ENCODE results near the gene ANGPTL7. TPM values are rescaled to one million over a fixed set of nuclear protein-coding genes. Genes with fewer than 3 reads are reported as not detected.

Gene ANGPTL7
- polyA plus RNA-seq, 1 donor (not counting 4 experiments of a cell fraction or from before 2014, with no cell fraction given) = not detected

DNA sequence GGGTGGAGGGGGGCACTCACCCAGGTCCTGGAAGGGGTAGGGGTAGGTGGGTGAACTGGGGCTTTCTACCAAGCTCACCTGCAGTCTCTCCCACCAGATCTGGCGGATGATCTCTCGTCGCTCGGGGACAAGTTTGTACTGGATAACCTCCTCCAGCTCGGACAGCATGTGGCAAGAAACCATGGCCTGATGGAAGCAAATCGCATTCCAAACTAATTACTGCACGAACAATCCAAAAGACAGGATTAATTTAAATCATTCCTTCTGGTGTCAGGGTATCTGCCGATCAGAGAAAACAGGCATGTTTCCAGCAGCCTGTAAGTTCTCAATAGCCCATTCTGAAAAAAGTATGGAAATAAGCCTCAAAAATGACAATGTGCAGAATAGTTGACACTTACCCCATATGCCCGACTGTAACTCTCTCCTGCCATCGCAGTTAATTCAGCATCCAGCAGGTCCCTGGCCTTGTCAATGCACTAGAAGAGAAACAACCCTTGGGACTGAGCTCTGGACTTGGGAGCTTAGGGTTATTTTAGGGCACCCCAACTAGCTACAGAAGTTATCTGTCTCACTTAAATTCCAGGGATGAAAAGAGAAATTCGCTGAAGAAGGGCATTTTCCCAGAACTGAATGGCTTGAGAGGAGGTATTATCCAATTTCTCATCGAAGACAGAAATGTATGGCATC, 44.4 kb upstream of the ANGPTL7 start:
- dilution Hi-C loops (cut with MboI; ENCODE audit: extremely low pct_ligation_motif_present, low sequenced_read_pairs) = no loop called here
- Histone ChIP-seq H3K4me1 (ENCODE audit: control insufficient read depth, extremely low read depth, insufficient read depth, low read length) (peaks cover 39% of the 10 kb centered on the region), H3K9me1 (ENCODE audit: control insufficient read depth, extremely low read depth, insufficient read depth, low read length) (no peaks in the 10 kb centered on the region), H3K36me3 (ENCODE audit: control insufficient read depth in 2 of 2, extremely low read depth in 1 of 2, insufficient read depth in 2 of 2, low read length in 2 of 2) (peaks cover 10 to 19% of the 10 kb centered on the region in 2 experiments), H3K9ac (ENCODE audit: control insufficient read depth, extremely low read depth, insufficient read depth, low read length) (no peak overlapping the region), H3K27me3 (ENCODE audit: control insufficient read depth, extremely low read depth, insufficient read depth, low read length) (no peaks in the 10 kb centered on the region), H3K79me2 (ENCODE audit: control insufficient read depth, insufficient read depth, low read length) (no peaks in the 10 kb centered on the region), H3K9me3 (ENCODE audit: control insufficient read depth, low read depth, low read length) (no peaks in the 10 kb centered on the region), H3K27ac (ENCODE audit: control insufficient read depth, insufficient read depth, low read length) (no peak overlapping the region), H3K4me3 (ENCODE audit: control insufficient read depth in 2 of 3, extremely low read depth in 1 of 3, insufficient read depth in 2 of 3, low read depth in 1 of 3, low read length in 3 of 3) (peak overlapping the region in 1 of 3 experiments; percentile 27), H2AFZ (ENCODE audit: control insufficient read depth, low read length) (no peak overlapping the region), H4K20me1 (ENCODE audit: control insufficient read depth, extremely low read depth, insufficient read depth, low read length) (no peaks in the 10 kb centered on the region), H3K4me2 (ENCODE audit: control insufficient read depth, extremely low read depth, insufficient read depth, low read depth, low read length) (peak overlapping the region; percentile 66)
- FAIRE-seq = peak; percentile 98
- DNase-seq (ENCODE audit: low read depth, low spot score) = no peak
- TF ChIP-seq, protein P1, sequence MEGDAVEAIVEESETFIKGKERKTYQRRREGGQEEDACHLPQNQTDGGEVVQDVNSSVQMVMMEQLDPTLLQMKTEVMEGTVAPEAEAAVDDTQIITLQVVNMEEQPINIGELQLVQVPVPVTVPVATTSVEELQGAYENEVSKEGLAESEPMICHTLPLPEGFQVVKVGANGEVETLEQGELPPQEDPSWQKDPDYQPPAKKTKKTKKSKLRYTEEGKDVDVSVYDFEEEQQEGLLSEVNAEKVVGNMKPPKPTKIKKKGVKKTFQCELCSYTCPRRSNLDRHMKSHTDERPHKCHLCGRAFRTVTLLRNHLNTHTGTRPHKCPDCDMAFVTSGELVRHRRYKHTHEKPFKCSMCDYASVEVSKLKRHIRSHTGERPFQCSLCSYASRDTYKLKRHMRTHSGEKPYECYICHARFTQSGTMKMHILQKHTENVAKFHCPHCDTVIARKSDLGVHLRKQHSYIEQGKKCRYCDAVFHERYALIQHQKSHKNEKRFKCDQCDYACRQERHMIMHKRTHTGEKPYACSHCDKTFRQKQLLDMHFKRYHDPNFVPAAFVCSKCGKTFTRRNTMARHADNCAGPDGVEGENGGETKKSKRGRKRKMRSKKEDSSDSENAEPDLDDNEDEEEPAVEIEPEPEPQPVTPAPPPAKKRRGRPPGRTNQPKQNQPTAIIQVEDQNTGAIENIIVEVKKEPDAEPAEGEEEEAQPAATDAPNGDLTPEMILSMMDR (optimal IDR thresholded peaks at IDR 0.05 in 1 of 3, IDR thresholded peaks at IDR 0.05 in 1 of 3, conservative IDR thresholded peaks at IDR 0.05 in 1 of 3; ENCODE audit: extremely low read depth in 1 of 3, insufficient read depth in 2 of 3, low read length in 3 of 3) = no peak
- no peak for TF ChIP-seq EZH2 (IDR thresholded peaks at IDR 0.05; ENCODE audit: low read length)

DNA sequence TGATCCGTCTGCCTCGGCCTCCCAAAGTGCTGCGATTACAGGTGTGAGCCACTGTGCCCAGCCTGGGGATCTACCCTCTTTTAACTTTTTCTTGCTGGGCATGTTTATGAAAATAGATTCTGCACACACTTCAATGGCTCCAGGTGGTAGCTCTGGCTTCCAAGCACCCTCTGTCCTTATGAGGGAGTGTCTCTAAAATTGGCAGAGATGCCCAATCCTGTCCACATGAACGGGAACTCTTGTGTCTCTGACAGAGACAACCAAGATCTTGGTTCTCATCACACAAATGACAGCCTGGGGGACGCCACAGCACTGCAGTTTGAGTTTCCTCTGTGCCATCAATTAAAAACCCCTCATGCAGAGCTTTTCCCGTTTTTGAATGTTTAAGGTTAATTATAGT, 43.4 kb upstream of the ANGPTL7 start:
- Histone ChIP-seq H3K4me3 (ENCODE audit: control insufficient read depth in 2 of 3, extremely low read depth in 1 of 3, insufficient read depth in 2 of 3, low read depth in 1 of 3, low read length in 3 of 3) (no peak overlapping the region), H3K27ac (ENCODE audit: control insufficient read depth, insufficient read depth, low read length) (no peak overlapping the region), H3K9ac (ENCODE audit: control insufficient read depth, extremely low read depth, insufficient read depth, low read length) (no peak overlapping the region), H3K36me3 (ENCODE audit: control insufficient read depth in 2 of 2, extremely low read depth in 1 of 2, insufficient read depth in 2 of 2, low read length in 2 of 2) (peaks cover 12 to 23% of the 10 kb centered on the region in 2 experiments), H4K20me1 (ENCODE audit: control insufficient read depth, extremely low read depth, insufficient read depth, low read length) (no peaks in the 10 kb centered on the region), H3K9me1 (ENCODE audit: control insufficient read depth, extremely low read depth, insufficient read depth, low read length) (no peaks in the 10 kb centered on the region), H3K9me3 (ENCODE audit: control insufficient read depth, low read depth, low read length) (no peaks in the 10 kb centered on the region), H3K27me3 (ENCODE audit: control insufficient read depth, extremely low read depth, insufficient read depth, low read length) (no peaks in the 10 kb centered on the region), H2AFZ (ENCODE audit: control insufficient read depth, low read length) (no peak overlapping the region), H3K4me2 (ENCODE audit: control insufficient read depth, extremely low read depth, insufficient read depth, low read depth, low read length) (no peak overlapping the region), H3K4me1 (ENCODE audit: control insufficient read depth, extremely low read depth, insufficient read depth, low read length) (peaks cover 39% of the 10 kb centered on the region), H3K79me2 (ENCODE audit: control insufficient read depth, insufficient read depth, low read length) (no peaks in the 10 kb centered on the region)
- FAIRE-seq (no peak), DNase-seq (ENCODE audit: low read depth, low spot score) (no peak)
- TF ChIP-seq EZH2 (IDR thresholded peaks at IDR 0.05; ENCODE audit: low read length) = no peak
- TF ChIP-seq, protein P1 (optimal IDR thresholded peaks at IDR 0.05 in 1 of 3, IDR thresholded peaks at IDR 0.05 in 1 of 3, conservative IDR thresholded peaks at IDR 0.05 in 1 of 3; ENCODE audit: extremely low read depth in 1 of 3, insufficient read depth in 2 of 3, low read length in 3 of 3) = no peak
- dilution Hi-C loops (cut with MboI; ENCODE audit: extremely low pct_ligation_motif_present, low sequenced_read_pairs) = no loop called here
